NCI-H1436 treated with DMSO at 0.1 percent for 48 hours (cell line): ENCODE measurements around the gene RTKN2.

Source experiments
- DNase-seq: peaks from one replicate; lab custom pipeline; 2025; lab: John Stamatoyannopoulos, UW

The RTKN2 gene

GRCh38 chr10:62217683-62218082, 51.0 kb downstream of the RTKN2 start:
- no peak for DNase-seq

- no peak for DNase-seq
These were observed 54.2 kb downstream of the RTKN2 start for GRCh38 chr10:62214364-62214874.

DNA sequence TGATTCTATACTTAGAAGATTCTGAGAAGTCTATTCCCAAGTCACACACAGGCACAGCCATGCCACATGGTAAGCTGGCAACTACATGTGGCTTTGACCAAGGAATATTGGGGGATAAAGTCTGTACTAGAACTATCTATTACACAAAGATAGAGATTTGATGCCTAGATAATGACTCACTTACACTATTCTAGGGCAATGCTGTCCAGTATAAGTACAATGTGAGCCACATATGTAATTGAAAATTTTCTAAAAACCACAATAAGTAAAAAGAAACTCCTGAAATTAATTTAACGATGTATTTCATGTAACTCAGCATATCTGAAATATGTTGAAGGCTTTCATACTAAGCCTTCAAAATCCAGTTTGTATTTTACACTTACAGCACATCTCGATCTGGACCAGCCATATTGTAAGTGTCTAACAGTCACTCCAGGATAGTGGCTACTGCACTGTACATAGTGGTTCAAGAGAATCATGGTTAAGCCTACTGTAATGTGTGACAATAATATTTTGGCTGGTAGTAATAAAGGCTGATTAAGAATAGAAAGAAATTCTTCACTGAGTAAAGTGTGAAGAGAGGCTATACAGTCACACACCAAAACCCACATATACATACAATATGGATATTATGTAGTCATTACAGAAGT, 62.8 kb downstream of the RTKN2 start:
- DNase-seq, result no peak

DNA sequence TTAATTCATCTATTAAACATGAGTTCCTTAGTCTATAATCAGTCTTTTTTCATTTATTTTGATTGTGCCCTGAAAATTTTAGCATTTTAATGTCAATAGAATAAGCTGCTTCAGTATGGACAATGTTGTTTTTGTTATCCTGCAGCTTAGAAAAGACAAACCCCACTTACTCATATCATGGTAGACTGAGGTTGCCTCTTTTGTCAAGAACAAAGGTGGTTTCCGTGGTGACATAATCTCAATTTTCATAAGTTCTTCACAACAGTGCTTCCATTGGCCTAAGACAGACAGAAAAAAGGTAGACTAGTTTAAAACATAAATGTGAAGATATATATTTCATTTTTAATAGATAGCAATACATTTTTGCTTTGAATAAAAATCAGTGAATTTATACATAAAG, 69.1 kb downstream of the RTKN2 start:
- DNase-seq, result no peak

DNA sequence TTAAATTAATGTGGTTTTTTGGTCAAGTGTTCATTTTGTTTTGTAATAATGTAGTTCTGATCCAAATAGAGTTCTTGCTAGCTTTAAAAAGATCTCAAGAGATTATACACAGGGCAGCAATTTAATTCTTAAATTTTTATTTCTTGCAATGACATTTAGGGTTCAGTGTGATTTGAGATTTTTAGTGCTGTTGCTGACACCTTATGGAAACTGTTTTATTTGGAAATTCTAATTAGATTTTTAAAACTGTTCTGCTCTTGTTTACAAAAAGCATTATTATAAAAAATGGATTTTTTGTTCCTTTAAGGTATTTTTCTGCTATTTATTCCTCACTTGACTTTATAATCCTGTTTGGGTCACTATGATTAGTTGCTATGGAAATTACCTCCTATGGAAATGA, 72.1 kb downstream of the RTKN2 start:
- DNase-seq, result no peak

DNA sequence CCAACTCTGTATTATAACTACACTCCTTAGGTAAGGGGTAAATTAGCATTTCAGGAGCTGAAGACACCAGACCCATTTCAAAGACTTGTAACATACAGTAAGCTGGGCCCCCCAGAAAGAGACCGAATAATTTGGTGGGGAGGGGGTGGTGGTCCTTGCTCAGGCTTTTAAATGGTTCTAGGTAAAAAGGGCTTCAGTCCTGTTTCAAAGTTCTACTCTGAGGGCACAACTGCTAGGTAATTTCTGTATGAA, 73.0 kb downstream of the RTKN2 start:
- DNase-seq, result no peak

DNA sequence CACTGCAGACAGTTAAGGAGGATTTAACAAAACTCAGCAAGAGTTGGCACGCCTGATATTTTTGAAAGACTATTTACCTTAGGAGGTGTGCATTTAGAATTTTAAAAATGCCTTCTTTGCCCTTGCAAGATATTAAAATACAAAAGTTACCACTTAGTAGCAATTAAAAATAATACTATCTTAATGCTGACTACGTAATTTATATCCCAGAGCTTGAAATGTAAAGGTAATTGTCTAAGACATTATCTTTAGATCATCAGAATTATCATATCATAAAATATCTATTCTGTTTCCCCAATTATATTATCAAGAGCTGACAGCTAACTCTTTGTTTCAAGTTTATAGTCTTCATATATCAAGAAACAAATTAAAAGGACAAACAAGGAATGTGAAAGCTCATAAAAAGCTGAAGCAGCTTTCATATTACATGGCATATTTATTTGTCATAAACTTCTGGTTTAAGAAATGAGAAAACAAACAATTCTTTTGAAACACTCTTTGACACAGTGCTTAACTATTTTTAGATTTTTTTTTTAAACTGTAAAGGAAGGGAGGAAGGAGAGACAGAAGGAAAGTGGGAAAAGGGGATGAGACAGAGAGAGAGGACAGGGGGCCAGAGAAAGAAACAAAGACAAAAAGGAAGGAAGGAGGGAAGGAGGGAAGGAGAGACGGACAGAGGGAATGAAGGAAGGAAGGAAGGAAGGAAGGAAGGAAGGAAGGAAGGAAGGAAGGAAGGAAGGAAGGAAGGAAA, 73.5 kb downstream of the RTKN2 start:
- DNase-seq, result no peak

DNA sequence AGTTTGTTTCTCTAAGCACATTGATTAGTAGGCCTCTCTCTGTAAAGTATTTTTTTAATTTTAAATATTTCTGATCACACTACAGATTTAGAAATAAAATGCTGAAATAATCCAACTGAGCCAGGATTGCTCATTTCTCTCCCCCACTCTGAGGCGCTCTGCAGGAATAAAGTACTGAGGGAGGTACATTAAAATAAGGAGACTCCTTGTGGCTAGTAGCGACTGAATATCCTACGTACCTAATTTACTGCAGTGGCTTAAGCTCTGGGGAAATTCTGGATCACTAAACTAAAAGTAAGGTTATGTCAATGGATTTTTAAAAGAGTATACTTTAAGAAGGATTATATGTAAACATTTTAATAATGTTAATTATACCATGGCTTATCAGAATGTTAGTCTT, 75.2 kb downstream of the RTKN2 start:
- no peak for DNase-seq

DNA sequence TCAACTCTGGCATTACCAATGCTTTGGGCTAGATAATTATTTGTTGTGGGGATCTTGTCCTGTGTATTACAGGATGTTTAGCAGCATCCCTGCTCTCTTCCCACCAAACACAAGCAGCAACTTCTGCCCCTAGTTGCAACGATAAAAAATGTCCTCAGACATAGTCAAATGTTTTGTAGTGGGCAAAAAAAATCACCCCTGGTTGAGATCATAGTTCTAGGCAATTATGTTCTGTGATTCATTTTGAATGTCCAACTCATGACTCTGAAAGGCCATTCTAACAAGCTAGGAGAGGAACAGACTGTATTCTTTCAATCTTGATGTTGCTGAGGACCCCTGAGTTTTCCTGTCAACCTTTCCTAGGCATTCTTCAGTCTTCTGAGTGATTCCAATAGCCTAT, 79.5 kb downstream of the RTKN2 start:
- DNase-seq, result no peak

- no peak for DNase-seq
These were observed 80.5 kb downstream of the RTKN2 start for GRCh38 chr10:62188021-62188616.

DNA sequence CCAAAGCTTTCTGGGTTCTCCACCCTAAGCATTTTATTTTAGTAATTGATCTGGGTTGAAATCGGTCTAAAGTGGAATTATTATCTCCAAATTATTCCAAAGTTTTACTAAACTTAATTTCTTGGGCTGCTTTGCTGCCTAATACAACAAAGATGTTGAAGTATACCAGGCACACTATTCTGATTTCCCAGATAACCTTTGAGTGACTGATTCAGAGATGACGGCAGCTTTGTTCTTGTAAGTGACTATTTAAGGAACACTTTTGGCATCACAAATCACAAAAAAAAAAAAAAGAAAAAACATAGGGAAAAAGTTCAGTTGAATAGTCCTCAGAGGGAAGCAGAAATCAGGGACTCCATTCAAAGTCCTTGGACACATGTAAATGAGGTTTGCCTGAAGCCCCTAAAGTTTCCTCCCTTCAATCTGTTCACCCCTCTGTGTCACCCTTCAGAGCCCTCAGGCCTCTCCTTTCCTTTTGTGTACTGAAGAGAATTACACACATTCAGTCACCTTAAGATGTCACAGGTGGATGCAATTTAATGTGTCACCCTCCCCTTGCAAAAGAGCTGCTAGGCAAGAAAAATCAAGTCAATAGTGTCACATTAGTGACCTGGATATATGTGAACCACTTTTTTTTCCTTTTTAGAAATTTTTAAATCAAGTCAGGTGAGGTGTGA, 81.5 kb downstream of the RTKN2 start:
- no peak for DNase-seq

GRCh38 chr10:62185919-62186692, 82.5 kb downstream of the RTKN2 start:
- DNase-seq, result no peak

DNA sequence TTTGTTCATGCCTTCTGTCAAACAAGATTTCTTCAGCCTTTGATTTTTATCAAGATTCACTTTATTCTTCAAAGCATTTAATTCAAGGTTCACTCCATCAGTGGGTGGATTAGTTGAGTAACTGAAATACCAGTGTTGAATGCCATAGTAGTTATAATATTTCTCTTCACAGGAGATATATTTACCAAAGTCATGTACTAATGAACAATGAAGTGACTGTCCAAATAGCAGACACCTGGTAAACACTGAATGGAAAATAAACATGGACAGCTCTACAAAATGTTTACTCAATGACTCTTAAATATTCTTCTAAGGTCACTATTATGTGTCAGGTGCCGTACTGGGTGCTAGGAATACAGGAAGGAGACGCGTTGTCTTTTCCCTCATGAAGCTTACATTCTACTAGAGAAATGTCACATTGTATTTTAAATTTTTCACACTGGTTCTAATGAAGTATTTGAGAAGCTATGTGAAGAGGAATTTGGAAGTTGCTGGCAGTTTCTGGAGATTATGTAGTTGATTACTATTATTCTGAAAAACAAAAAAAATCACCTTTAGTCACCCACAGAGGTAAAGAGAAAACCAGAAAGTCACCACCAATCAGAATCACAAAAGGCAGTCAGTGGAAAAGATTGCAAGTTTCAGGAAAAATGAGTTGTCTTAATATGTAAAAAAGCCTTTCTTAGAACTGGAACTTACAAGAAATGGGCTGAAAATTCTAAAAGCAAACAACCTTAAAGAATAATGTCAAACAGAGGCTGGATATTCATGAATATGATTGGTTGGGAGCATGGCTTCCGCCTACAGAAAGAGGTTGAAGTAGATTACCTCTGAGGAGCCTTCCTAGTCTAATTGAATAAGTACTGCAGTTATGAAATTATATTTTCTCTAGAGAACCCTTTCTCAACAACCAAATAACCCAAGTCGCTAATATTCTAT, 84.5 kb downstream of the RTKN2 start:
- DNase-seq, result no peak

DNA sequence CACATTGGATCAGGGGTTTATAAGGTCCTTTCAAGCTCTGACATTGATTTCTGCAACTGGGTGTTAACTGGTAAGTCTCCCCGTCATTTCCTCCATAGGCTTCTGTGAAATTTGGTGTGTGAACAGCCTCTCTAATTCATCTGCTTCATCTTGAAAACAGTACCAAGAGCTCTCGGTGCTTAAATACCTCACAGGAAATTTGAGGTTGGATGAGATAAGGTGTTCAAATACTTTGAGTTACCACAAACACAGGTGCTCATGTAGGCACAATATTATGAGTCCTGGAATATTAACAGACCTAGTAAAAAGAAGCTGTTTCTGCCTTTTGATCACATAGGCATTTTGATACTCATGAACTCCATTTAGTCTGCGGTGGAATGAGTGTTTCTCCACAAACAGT, 85.2 kb downstream of the RTKN2 start:
- no peak for DNase-seq

DNA sequence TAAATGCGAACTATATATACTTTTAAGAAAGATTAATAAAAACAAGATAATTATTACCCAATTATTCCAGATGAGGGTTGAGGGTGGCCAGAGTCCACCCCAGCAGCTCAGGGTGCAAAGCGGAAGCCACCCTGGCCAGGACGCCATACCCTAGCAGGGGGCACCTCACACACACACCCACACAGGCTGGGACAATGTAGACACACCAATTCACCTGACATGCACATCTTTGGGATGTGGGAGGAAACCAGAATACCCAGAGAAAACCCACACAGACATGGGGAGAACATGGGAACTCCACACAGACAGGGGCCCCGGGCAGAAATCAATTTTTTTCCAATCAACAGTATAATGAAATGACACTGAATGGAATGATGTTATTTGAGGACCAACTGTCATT, 86.0 kb downstream of the RTKN2 start:
- no peak for DNase-seq

DNA sequence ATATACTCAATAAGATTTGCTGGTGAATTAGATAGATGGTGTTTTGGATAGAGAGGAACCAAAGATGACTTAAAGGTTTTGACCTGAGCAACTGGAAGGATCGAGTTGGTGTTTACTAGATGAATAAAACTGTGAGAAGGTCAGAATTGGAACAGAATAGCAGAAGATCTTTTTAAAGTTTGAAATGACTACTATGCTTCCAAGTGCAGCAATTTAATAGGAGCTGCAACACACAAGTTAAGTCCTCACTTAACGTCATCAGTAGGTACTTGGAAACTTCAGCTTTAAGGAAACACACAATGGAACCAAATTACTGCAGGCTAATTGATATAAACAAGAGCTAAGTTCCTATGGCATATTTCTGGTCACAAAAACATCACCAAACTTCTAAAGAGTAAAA, 86.5 kb downstream of the RTKN2 start:
- no peak for DNase-seq

- DNase-seq, result no peak
These were observed 88.0 kb downstream of the RTKN2 start for GRCh38 chr10:62180677-62181076.

DNA sequence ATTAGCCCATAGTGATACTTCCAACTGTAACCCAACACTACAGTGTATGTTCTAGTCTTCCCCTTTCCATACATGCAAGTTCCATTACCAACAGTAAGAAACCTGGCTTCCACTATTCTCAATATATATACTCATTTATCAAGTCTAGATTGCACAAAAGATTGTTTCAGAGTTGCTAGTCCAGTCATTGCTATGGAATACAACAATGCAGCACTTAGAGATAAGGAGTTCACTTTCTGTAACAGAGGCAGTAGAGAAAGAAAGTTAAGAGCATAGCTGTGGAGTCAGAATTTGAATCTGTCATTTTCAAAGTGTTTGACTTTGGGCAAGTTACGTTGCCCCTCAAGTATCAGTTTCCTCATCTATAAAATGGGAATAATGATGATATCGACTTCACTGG, 90.1 kb downstream of the RTKN2 start:
- DNase-seq, result no peak

GRCh38 chr10:62177111-62177510, 91.5 kb downstream of the RTKN2 start:
- DNase-seq, result no peak

DNA sequence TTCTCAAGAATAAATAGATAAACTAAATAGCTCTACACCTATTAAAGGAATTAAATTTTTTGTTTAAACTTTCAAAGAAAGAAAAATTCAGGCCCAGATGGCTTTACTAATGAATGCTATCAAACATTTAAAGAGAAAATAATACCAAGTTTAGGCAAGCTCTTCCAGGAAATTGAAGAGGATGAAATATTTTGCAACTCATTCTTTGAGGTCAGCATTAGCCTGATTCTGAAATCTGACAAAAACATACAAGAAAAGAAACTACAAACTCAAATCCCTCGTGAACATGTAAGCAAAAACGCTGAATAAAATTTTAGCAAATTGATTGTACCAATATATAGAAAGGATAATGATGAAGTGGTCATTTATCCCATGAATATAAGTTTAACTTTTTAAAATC, 93.4 kb downstream of the RTKN2 start:
- no peak for DNase-seq

DNA sequence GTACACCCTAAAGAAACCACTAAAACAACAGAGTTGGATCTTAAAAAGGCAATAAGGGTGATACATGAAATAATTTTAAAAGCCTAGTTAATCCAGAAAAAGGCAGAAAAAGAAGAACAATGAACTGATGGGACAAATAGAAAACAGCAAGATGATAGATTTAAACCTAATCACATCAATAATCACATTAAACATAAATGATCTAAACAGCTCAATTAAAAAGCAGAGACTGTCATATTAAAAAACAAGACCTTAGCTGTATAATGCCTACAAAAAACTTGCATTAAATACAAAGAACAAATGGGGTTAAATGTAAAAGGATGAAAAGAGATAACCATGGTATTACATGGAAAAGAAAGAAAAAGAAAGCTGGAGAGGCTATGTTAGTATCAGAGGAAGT, 96.2 kb downstream of the RTKN2 start:
- no peak for DNase-seq
